SK-N-SH (cell line): ENCODE results near the gene NLGN1. TPM values are rescaled to one million over a fixed set of nuclear protein-coding genes. Genes with fewer than 3 reads are reported as not detected.

Source experiments
- CTCF ChIA-PET: fragments of 300-600, 350-600 bp; formaldehyde crosslinking; extraction: SDS; loops from one replicate; lab custom pipeline; 2021; lab: Yijun Ruan, JAX
- POLR2A ChIA-PET: fragments of 350-600 bp; sonication (Branson Sonifier 250); formaldehyde crosslinking; extraction: SDS; loops from one replicate; lab custom pipeline; 2020; ENCODE audit warnings: antibody characterized with exemption, inconsistent platforms; lab: Yijun Ruan, JAX
- DNase-seq: peaks from one replicate; pipeline ENCODE4 v3.0.0; 2012
- H2AFZ ChIP-seq: fragments of 200-600 bp; sonication (generic); 2 replicates; pipeline ENCODE4 v1.8.1; 2016; ENCODE audit warnings: antibody characterized with exemption, mild to moderate bottlenecking, low read depth
- H3F3A ChIP-seq: fragments of 200-600 bp; sonication (generic); replicated peaks from 2 replicates; pipeline ENCODE3; 2016; ENCODE audit warnings: antibody characterized with exemption, mild to moderate bottlenecking; ENCODE audit not compliant: insufficient read depth
- H3K27ac ChIP-seq, 2 experiments: fragments of 200-500 bp in 1 of 2; fragments of 200-600 bp in 1 of 2; sonication (Bioruptor generic) in 1 of 2; sonication (generic), shearing (Covaris generic) in 1 of 2; 2 replicates each; pipeline versions ENCODE4 v1.5.1 to v1.6.1; 2014 to 2016; ENCODE audit warnings: low read depth in 2 of 2, inconsistent platforms in 1 of 2, low read length in 1 of 2, mild to moderate bottlenecking in 1 of 2, mixed read lengths in 1 of 2
- H3K27me3 ChIP-seq: fragments of 200-600 bp; sonication (generic), shearing (Covaris generic); 2 replicates; pipeline ENCODE4 v1.6.1; 2016; ENCODE audit warnings: mixed run types; ENCODE audit not compliant: insufficient read depth
- H3K36me3 ChIP-seq, 2 experiments: fragments of 200-500 bp in 1 of 2; fragments of 200-600 bp in 1 of 2; sonication (Bioruptor generic) in 1 of 2; sonication (generic) in 1 of 2; replicated peaks in 1 of 2; 2 replicates each; pipeline versions ENCODE3 to v1.5.1; 2014 to 2016; ENCODE audit warnings: low read length in 1 of 2, mild to moderate bottlenecking in 1 of 2; ENCODE audit not compliant: insufficient read depth in 2 of 2, control insufficient read depth in 1 of 2
- H3K4me1 ChIP-seq, 2 experiments: fragments of 200-500 bp in 1 of 2; fragments of 200-600 bp in 1 of 2; sonication (Bioruptor generic) in 1 of 2; sonication (generic), shearing (Covaris generic) in 1 of 2; 2 replicates each; pipeline versions ENCODE4 v1.5.1 to v1.6.1; 2014 to 2016; ENCODE audit warnings: low read depth in 1 of 2, low read length in 1 of 2, mixed run types in 1 of 2; ENCODE audit not compliant: insufficient read depth in 2 of 2, control insufficient read depth in 1 of 2
- H3K4me2 ChIP-seq: fragments of 200-600 bp; sonication (generic), shearing (Covaris generic); 2 replicates; pipeline ENCODE4 v1.6.1; 2017; ENCODE audit warnings: mixed run types
- H3K4me3 ChIP-seq, 2 experiments: fragments of 200-500 bp in 1 of 2; fragments of 200-600 bp in 1 of 2; sonication (Bioruptor generic) in 1 of 2; sonication (generic), shearing (Covaris generic) in 1 of 2; 2 replicates each; pipeline versions ENCODE4 v1.5.1 to v1.8.1; 2014 to 2016; ENCODE audit warnings: low read depth in 2 of 2, inconsistent platforms in 1 of 2, low read length in 1 of 2, mild to moderate bottlenecking in 1 of 2, mixed read lengths in 1 of 2, moderate library complexity in 1 of 2
- H3K79me2 ChIP-seq: fragments of 200-600 bp; sonication (generic); 2 replicates; pipeline ENCODE4 v1.8.1; 2017; ENCODE audit warnings: mild to moderate bottlenecking; ENCODE audit not compliant: insufficient read depth
- H3K9ac ChIP-seq: fragments of 200-600 bp; sonication (generic); 2 replicates; pipeline ENCODE4 v1.6.1; 2017; ENCODE audit warnings: mixed run types
- H3K9me2 ChIP-seq: fragments of 200-600 bp; sonication (generic); 2 replicates; pipeline ENCODE4 v1.6.1; 2017; ENCODE audit warnings: mixed run types
- H3K9me3 ChIP-seq: fragments of 200-600 bp; sonication (generic); 2 replicates; pipeline ENCODE4 v1.6.1; 2017; ENCODE audit warnings: mixed run types, mild to moderate bottlenecking, moderate library complexity
- H4K20me1 ChIP-seq: fragments of 200-600 bp; sonication (generic); 2 replicates; pipeline ENCODE4 v1.6.1; 2017; ENCODE audit warnings: mild to moderate bottlenecking, mixed run types; ENCODE audit not compliant: insufficient read depth
- ELF1 ChIP-seq: IDR thresholded peaks from 2 replicates; pipeline ENCODE4 v1.4.0; 2012
- FOSL2 ChIP-seq: IDR thresholded peaks from 2 replicates; pipeline ENCODE4 v1.4.0; 2012; ENCODE audit warnings: low read depth, mild to moderate bottlenecking, moderate library complexity, borderline replicate concordance
- GABPA ChIP-seq: IDR thresholded peaks from 2 replicates; pipeline ENCODE4 v1.4.0; 2012; ENCODE audit warnings: low read depth, mild to moderate bottlenecking
- MAX ChIP-seq: IDR thresholded peaks from 2 replicates; pipeline ENCODE4 v1.4.0; 2012; ENCODE audit warnings: low read depth
- MEF2A ChIP-seq: IDR thresholded peaks from 2 replicates; pipeline ENCODE4 v1.4.0; 2012; ENCODE audit warnings: low read depth, borderline replicate concordance
- RAD21 ChIP-seq: IDR thresholded peaks from 2 replicates; pipeline ENCODE4 v1.6.1; 2012; ENCODE audit warnings: mild to moderate bottlenecking, low read length
- SIN3A ChIP-seq: IDR thresholded peaks from 2 replicates; pipeline ENCODE4 v1.6.1; 2012; ENCODE audit warnings: low read depth, mild to moderate bottlenecking, low read length, moderate library complexity, borderline replicate concordance
- SMC3 ChIP-seq: IDR thresholded peaks from 2 replicates; pipeline ENCODE4 v1.6.1; 2012; ENCODE audit warnings: low read depth, low read length, improper control_type of control experiment
- YY1 ChIP-seq: IDR thresholded peaks from 2 replicates; pipeline ENCODE4 v1.4.0; 2012; ENCODE audit warnings: low read depth, mild to moderate bottlenecking
- WGBS: methylation state at CpG from one replicate; pipeline ENCODE4 v1.1.6; 2017; ENCODE audit warnings: low lambda C conversion rate; 5-methylcytosine and 5-hydroxymethylcytosine counted together
- polyA plus RNA-seq, 3 experiments: library from polyadenylated mRNA; depleted of rRNA; stranded (reverse); fragments of >200 nt; gene quantifications; 2 replicates each; pipeline ENCODE4 v1.2.3, GENCODE V29; 2012
- TF ChIP-seq, protein P1 (sequence below): fragments of 150-350 bp; IDR thresholded peaks from 2 replicates; pipeline ENCODE4 v1.6.1; 2017; ENCODE audit warnings: antibody characterized with exemption, low read length, low read depth, borderline replicate concordance
- TF ChIP-seq, protein P2 (sequence below): fragments of 200-600 bp; sonication (generic); IDR thresholded peaks from 2 replicates; pipeline ENCODE4 v1.6.1; 2017; ENCODE audit warnings: antibody characterized with exemption, mild to moderate bottlenecking, moderate library complexity

NLGN1 gene
- polyA plus RNA-seq, 1 of the 3 experiments (the other 2 are of a cell fraction) = 1.5 TPM

GRCh38 chr3:173510565-173510964 is 113.0 kb downstream of the NLGN1 start (continued):
- TF ChIP-seq, protein P1, sequence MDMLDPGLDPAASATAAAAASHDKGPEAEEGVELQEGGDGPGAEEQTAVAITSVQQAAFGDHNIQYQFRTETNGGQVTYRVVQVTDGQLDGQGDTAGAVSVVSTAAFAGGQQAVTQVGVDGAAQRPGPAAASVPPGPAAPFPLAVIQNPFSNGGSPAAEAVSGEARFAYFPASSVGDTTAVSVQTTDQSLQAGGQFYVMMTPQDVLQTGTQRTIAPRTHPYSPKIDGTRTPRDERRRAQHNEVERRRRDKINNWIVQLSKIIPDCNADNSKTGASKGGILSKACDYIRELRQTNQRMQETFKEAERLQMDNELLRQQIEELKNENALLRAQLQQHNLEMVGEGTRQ = no peak
- no peak for TF ChIP-seq MAX
- TF ChIP-seq, all 33 proteins: peak for 0

GRCh38 chr3:173513123-173513522 is 115.6 kb downstream of the NLGN1 start:
- ChIA-PET POLR2A (no interaction called here), CTCF (interaction anchor here (1.0 to 2.1 kb wide), 2 partner anchors 8 to 16 kb away, joined by 3 to 5 read pairs; no protein-coding TSS in a partner anchor)
- Histone ChIP-seq H3K9ac (no peak overlapping the region), H3K27me3 (no peaks in the 10 kb centered on the region), H2AFZ (no peak overlapping the region), H3K9me3 (no peaks in the 10 kb centered on the region), H3K27ac (no peak overlapping the region), H3K9me2 (no peaks in the 10 kb centered on the region), H3K79me2 (no peaks in the 10 kb centered on the region), H3K4me1 (no peaks in the 10 kb centered on the region), H3F3A (no peaks in the 10 kb centered on the region), H3K4me2 (no peak overlapping the region), H4K20me1 (no peaks in the 10 kb centered on the region), H3K36me3 (no peaks in the 10 kb centered on the region), H3K4me3 (no peak overlapping the region)
- 44% methylated on average over 1 of the region's 1 CpG for WGBS
- TF ChIP-seq GABPA (no peak), YY1 (no peak), SIN3A (no peak)
- TF ChIP-seq, protein P1 = no peak
- DNase-seq = no peak

GRCh38 chr3:173529062-173529711 is 131.6 kb downstream of the NLGN1 start:
- no peaks in the 10 kb centered on the region for H3K9me2 ChIP-seq

More at GRCh38 chr3:173529062-173529711, 131.6 kb downstream of the NLGN1 start:
- H3K4me2 ChIP-seq = no peak overlapping the region
- CTCF ChIA-PET = interaction anchor here (0.9 to 2.9 kb wide), 10 partner anchors 8 to 257 kb away, joined by 3 to 13 read pairs (median 4); no protein-coding TSS in a partner anchor
- TF ChIP-seq, protein P2, sequence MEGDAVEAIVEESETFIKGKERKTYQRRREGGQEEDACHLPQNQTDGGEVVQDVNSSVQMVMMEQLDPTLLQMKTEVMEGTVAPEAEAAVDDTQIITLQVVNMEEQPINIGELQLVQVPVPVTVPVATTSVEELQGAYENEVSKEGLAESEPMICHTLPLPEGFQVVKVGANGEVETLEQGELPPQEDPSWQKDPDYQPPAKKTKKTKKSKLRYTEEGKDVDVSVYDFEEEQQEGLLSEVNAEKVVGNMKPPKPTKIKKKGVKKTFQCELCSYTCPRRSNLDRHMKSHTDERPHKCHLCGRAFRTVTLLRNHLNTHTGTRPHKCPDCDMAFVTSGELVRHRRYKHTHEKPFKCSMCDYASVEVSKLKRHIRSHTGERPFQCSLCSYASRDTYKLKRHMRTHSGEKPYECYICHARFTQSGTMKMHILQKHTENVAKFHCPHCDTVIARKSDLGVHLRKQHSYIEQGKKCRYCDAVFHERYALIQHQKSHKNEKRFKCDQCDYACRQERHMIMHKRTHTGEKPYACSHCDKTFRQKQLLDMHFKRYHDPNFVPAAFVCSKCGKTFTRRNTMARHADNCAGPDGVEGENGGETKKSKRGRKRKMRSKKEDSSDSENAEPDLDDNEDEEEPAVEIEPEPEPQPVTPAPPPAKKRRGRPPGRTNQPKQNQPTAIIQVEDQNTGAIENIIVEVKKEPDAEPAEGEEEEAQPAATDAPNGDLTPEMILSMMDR = peak; percentile 53
- no peak for TF ChIP-seq ELF1
- TF ChIP-seq SMC3 = peak; percentile 21; the same call in 1 of the 2 replicates
- no peak for TF ChIP-seq MEF2A
- TF ChIP-seq FOSL2 = no peak
- peak; percentile 59 for TF ChIP-seq RAD21
- TF ChIP-seq, all 33 proteins: peak for 3
- Histone ChIP-seq H3F3A (no peaks in the 10 kb centered on the region), H3K4me1 (no peaks in the 10 kb centered on the region), H3K79me2 (no peaks in the 10 kb centered on the region), H3K36me3 (no peaks in the 10 kb centered on the region), H3K4me3 (no peak overlapping the region), H4K20me1 (no peaks in the 10 kb centered on the region), H3K9me3 (no peaks in the 10 kb centered on the region), H3K27ac (no peak overlapping the region), H3K9ac (no peak overlapping the region), H2AFZ (no peak overlapping the region), H3K27me3 (no peaks in the 10 kb centered on the region)
- DNase-seq = peak; percentile 11
- POLR2A ChIA-PET = no interaction called here
- WGBS = 53% methylated on average over 7 of the region's 8 CpGs
